HG02610 (cell line): ENCODE measurements around the gene KDELR3.

Source experiments
- ATAC-seq: cut with Tn5 transposase; IDR thresholded peaks from one replicate; pipeline ENCODE4 v1.9.1; 2021; ENCODE audit warnings: mild to moderate bottlenecking, moderate library complexity; ENCODE audit not compliant: unreplicated experiment

KDELR3 gene

GRCh38 chr22:38437416-38437815 is 30.5 kb upstream of the KDELR3 start:
- ATAC-seq = no peak

- no peak for ATAC-seq
Observed at GRCh38 chr22:38440747-38441350, 27.0 kb upstream of the KDELR3 start.

- ATAC-seq = no peak
Observed at GRCh38 chr22:38441620-38442287, 26.1 kb upstream of the KDELR3 start.

GRCh38 chr22:38442967-38443627 is 24.8 kb upstream of the KDELR3 start:
- ATAC-seq = no peak

GRCh38 chr22:38443628-38444521 is 24.0 kb upstream of the KDELR3 start:
- no peak for ATAC-seq

GRCh38 chr22:38444783-38445182 is 23.1 kb upstream of the KDELR3 start:
- ATAC-seq = no peak

GRCh38 chr22:38446018-38446601 is 21.8 kb upstream of the KDELR3 start:
- ATAC-seq = no peak

- ATAC-seq = no peak
Observed at GRCh38 chr22:38448945-38449745, 18.8 kb upstream of the KDELR3 start.

- ATAC-seq = no peak
Observed at GRCh38 chr22:38449776-38450175, 18.1 kb upstream of the KDELR3 start.

GRCh38 chr22:38450234-38450797 is 17.6 kb upstream of the KDELR3 start:
- no peak for ATAC-seq

- no peak for ATAC-seq
Observed at GRCh38 chr22:38451404-38451803, 16.5 kb upstream of the KDELR3 start.

GRCh38 chr22:38451864-38452263 is 16.0 kb upstream of the KDELR3 start:
- ATAC-seq = no peak

- no peak for ATAC-seq
Observed at GRCh38 chr22:38452373-38453065, 15.4 kb upstream of the KDELR3 start.

- ATAC-seq = no peak
Observed at GRCh38 chr22:38453066-38453672, 14.7 kb upstream of the KDELR3 start.

GRCh38 chr22:38453996-38454352 is 13.9 kb upstream of the KDELR3 start:
- no peak for ATAC-seq

GRCh38 chr22:38454353-38455075 is 13.4 kb upstream of the KDELR3 start:
- no peak for ATAC-seq

- ATAC-seq = no peak
Observed at GRCh38 chr22:38455076-38455529, 12.8 kb upstream of the KDELR3 start, which contains the start of gene KCNJ4. Gene KCNJ4, minus strand, starts transcription at chr22:38455199. Its CDS starts 27,067 bp downstream, at chr22:38428132.
